GM21576 (cell line): Measurements from ENCODE around the gene SPI1.
"Not testable (repeated sequence)": the region's sequence is repeated elsewhere in the genome, so short reads cannot be mapped to it uniquely, and the experiment has no call there.

Experiments
- ATAC-seq: cut with Tn5 transposase; IDR thresholded peaks from one replicate; pipeline ENCODE4 v1.9.1; 2021; ENCODE audit warnings: mild to moderate bottlenecking, moderate library complexity; ENCODE audit not compliant: unreplicated experiment

Gene SPI1

GRCh38 chr11:47342854-47343253 lies 35.5 kb downstream of the SPI1 start:
- no peak for ATAC-seq

- ATAC-seq: no peak
These were observed 36.1 kb downstream of the SPI1 start for GRCh38 chr11:47342036-47342803.

- ATAC-seq: no peak
These were observed 37.2 kb downstream of the SPI1 start for GRCh38 chr11:47340980-47341775.

- no peak for ATAC-seq
These were observed 38.3 kb downstream of the SPI1 start for GRCh38 chr11:47340010-47340409.

GRCh38 chr11:47338396-47339241 lies 39.7 kb downstream of the SPI1 start:
- ATAC-seq: no peak

GRCh38 chr11:47337229-47337924 lies 41.0 kb downstream of the SPI1 start:
- no peak for ATAC-seq

GRCh38 chr11:47336595-47336994 lies 41.8 kb downstream of the SPI1 start:
- no peak for ATAC-seq

DNA sequence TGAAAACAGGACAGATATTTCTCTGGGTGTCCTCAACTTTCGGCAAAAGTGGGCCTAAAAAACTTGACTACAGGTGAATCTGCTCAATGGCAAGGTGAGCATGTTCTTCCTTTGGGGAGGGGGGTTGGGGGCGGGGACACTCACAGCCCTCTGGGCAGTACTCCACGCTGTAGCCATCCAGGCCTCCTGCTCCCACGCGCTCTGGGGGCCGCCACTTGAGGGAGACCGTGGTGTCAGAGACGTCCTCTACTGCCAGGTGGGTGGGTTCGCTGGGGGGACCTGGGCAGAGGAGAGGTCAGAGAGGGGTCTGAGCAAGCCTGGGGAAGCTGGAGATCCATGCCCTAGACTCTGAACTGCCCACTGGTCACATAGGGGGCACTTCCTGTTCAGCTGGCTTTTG lies 42.6 kb downstream of the SPI1 start:
- no peak for ATAC-seq

GRCh38 chr11:47334699-47335411 lies 43.5 kb downstream of the SPI1 start:
- not testable (repeated sequence) for ATAC-seq

GRCh38 chr11:47333886-47334443 lies 44.4 kb downstream of the SPI1 start:
- ATAC-seq: no peak

DNA sequence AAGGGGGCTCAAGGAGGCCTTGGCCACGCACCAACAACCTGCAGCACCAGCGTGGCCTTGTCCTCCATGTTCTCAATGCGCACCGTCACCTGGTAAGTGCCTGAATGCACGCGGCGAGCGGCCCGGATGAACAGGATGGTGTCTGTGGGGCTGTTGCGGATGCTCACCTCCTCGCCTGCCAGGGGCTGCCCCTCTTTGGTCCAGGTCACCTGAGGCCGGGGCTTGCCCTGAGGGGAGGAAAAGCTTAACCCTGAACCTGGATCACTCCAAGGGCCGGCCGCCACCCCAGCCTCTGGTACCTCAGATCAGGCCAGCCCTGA lies 44.9 kb downstream of the SPI1 start:
- ATAC-seq: no peak

GRCh38 chr11:47332791-47333525 lies 45.4 kb downstream of the SPI1 start:
- ATAC-seq: no peak

- no peak for ATAC-seq
These were observed 46.0 kb downstream of the SPI1 start for GRCh38 chr11:47332303-47332711.

DNA sequence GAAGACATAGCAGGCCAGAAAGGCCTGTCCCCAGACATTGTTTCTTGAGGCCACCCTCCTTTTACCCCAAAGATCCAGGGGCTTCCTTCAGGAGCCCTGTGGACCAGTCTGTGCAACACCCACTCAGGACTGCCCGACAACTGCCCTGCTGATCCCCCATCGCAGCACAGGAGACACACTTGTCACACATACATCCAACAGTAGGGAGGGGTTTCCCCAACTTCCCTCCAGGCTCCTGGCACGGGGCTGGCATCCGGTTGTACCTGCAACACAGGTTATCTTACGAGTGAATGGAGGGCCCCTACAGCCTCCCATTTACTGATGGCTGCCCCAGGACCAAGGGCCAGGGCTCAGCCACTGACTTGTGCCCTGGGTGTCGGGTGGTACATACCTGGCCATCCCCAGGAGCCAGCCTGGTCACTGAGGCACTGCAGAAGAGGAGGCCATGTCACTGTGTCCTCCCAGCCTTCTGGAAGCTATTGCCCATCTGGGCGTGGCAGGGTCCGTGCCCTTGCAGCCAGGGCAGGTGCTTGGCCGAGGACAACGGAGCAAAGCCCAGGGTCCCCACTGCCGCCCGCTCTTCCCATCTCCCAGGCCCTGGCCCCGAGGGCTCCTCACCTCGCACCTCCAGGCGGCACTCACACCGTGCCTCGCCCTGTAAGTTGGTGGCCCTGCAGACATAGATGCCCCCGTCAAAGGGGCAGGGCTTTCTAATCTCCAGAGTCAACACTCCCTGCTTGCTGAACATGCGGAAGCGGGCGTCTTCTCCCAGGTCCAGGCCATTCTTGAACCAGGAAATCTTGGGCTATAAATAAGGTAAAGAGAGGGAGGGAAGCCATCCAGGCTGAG lies 46.7 kb downstream of the SPI1 start:
- ATAC-seq: no peak

DNA sequence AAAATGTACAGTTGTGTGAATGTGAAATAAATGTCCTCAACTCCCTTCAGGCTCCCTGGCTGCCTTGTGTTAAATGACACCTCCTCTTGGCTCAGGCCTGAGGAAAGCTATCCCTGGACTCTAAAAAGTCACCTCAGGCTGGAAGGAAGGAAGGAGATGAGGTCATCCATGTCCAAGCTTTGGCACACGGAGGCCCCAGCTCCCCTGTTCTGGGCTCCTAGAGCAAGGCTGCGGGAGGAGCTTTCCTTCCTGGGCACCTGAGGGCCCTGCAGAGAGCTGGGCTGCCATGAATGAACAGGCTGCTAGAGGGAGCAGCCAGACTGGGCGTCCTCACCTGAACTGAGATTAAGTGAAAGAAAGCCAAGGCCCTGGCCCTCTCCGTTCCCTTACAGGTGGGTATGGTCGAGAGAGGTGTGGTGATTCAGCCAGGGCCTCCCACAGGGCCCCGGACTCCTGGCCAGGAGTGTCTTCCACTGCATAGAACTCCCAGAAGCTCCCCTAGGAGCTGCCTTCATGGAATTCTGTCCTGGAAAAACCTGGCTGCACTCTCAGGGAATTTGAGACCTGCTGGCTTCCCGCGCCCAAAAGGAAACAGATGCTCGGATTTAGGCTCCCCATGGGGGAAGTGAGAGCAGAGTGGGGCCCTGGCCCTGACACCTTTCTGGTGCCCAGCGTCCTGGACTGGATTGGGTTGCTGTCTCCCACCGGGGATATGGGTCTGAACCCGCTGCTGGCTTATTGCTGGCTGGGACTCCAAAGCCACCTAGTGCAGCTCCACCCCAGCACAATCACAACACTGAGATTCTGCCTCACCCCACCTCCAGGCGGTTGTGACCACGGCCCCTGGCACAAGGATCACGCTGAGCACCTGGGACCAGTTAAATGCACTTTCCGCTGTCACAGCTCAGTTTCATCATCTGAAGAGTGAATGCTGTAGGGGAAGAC lies 48.1 kb downstream of the SPI1 start:
- no peak for ATAC-seq

- ATAC-seq: no peak
These were observed 48.8 kb downstream of the SPI1 start for GRCh38 chr11:47329431-47329986.
